ENCODE measurements around the gene EPB41L3.
"Not testable (repeated sequence)": the region's sequence is repeated elsewhere in the genome, so short reads cannot be mapped to it uniquely, and the experiment has no call there.

Gene EPB41L3

GRCh38 chr18:5530629-5531178, 13.1 kb downstream of the EPB41L3 start:
- no peak for DNase-seq

DNA sequence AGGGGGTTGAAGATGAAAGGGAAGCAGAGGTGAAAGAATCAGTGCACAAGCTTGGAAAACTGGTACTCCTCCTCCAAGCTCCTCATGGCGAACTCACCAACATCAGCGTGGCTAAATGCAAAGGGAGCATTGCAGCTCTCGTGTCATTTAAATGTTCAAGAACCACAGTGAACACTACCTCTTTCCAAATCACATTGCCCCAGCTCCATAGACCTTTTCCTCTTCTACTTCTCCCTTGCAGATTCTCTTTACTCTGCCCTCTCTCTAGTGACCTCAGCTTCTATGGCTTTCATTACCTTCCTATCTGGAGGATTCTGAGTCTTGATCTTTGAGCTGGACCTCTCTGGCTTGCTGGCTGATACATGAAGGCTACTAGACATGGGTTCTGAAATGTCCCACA, 14.3 kb downstream of the EPB41L3 start:
- DNase-seq = no peak

DNA sequence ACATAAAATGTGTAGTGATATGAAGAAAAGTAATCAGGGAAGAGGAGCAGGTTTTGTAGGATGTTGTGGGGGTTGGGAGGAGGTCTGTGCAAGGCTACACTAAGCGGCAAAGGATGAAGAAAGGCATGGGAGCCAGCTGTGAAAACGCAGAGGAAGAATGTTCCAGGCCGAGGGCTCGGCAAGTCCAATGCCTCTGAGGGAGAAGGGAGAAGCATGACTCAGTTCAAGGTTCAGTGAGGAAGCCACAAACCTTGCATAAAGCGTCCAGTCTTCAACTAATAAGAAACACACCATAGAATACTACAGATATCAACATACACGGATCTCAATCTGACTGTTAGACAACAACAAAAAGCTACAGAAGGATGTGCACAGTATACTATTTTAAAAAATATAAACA, 16.2 kb downstream of the EPB41L3 start:
- no peak for DNase-seq

- DNase-seq = no peak
These were observed 19.1 kb downstream of the EPB41L3 start for GRCh38 chr18:5524660-5525059.

DNA sequence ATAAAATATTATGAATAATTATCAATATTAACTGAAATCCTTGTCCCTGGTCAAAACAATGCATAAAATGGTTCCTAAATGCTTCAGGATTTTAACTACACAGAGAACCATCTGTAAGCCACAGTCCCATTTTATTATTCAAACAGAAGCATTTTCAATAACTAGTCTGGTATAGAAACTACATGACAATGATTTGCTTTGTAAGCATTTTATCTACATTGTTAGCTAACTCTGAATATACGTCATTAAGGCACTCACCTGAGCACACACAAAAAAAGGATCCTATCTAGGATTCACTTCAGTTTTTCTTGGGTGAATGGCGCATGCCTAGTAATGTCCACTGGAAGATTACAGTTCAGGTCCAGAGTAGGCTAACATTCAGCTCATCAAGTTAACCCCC, 22.8 kb downstream of the EPB41L3 start:
- DNase-seq = no peak

- no peak for DNase-seq
These were observed 23.3 kb downstream of the EPB41L3 start for GRCh38 chr18:5520464-5520863.

GRCh38 chr18:5519448-5520298, 24.1 kb downstream of the EPB41L3 start:
- DNase-seq = no peak

GRCh38 chr18:5518899-5519371, 24.9 kb downstream of the EPB41L3 start:
- DNase-seq = no peak

- no peak for DNase-seq
These were observed 25.5 kb downstream of the EPB41L3 start for GRCh38 chr18:5518179-5518770.

- no peak for DNase-seq
These were observed 27.0 kb downstream of the EPB41L3 start for GRCh38 chr18:5516841-5517240.

- DNase-seq = no peak
These were observed 28.6 kb downstream of the EPB41L3 start for GRCh38 chr18:5515011-5515784.

DNA sequence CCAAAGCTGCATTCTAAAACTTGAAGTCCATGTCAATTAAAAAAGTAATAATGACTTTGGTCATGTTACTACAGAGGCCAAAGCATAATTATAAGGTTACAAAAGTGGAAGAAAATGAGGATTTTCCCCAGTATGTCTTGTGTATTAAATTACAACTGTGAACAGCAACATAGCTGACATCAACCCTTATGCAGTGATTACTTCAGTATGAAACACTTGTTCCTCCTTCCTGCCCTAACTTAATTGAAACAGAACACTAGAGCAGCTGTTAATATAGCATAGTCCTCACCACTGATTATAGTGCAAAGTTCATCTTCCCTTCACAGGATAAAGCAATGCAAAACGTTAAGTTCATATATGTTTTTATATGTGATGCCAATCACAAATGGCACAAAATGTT, 29.9 kb downstream of the EPB41L3 start:
- no peak for DNase-seq

DNA sequence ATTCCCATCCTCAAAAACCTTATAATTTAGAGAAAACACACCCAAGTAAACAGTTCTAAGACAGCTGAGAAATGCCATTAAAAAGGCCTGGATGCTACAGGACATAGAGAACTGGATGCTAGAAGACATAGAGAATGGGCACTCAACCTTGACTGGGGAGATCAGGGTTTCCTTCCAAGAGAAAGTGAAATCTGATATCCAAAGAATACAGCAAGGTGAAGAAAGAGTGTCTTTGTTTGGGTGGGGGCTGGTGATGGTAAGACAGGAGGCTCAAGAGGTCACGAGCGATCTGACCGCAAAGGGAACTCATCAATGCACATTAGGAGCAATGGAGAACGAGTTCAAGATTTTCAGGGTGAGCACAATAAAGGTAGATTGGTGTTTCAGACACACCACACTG, 31.6 kb downstream of the EPB41L3 start:
- no peak for DNase-seq

DNA sequence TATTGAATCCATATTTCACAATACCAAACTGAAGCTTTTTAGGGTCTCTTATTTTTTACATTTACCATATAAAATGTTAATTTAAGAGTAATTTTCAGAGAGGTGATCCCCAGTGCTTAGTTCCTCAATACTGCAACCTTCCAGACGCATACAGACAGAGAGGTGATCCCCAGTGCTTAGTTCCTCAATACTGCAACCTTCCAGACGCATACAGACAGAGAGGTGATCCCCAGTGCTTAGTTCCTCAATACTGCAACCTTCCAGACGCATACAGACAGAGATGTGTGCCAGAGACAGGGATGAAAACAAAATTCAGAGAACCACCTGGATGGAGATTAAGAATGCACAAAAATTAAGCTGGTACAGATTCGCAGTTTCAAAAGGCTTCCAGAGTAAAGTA, 32.3 kb downstream of the EPB41L3 start:
- not testable (repeated sequence) for DNase-seq

DNA sequence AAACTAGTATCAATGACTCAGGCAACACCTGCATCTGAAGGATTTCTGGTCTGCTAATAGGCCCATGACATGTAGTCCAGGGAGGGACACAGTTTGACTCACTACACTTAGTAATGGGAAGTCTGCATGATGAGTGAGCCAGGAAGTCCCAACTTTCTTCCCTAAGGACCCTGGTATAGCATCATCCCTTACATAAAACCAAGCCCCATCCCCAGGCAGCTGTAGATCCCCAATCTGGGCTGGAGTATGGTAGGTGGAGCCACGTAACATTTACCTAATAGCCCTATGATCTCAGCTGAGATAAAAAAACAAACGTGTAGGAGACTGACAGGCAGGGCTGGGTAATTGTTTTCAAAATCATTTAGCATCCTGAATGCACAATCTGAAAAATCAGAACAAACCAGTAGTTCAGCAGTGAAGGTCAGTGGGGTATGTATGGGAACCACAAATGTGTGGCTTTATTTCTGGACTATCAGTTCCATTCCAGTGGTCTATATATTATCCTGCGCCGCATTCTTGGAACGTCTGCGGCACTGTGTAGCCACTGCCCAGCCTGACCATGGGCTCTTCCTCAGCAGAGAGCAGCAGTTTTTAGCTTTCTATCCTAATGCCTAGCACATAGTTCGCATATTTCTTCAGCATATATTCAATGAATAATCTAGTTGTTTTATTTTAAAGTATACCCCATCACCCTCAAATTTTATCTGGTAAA, 33.5 kb downstream of the EPB41L3 start:
- no peak for DNase-seq

DNA sequence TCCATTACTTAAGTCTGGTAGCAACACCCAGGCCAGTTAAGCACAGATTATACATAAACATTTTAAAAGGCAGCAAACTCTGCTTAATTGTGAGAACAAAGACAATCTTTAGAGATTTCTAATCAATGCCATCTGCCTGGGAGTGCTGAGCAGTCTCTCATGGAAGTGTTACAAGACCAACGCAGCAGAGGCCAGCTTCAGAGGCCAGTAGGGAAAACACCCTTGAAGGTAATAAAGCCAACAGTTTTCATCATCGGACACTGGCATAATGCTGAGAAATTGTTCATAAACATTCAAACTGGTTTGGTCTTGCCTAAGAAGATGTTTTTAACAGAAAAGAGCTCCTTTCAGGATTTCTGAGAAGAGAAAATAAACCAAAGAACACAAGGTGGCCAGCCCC, 35.0 kb downstream of the EPB41L3 start:
- no peak for DNase-seq

DNA sequence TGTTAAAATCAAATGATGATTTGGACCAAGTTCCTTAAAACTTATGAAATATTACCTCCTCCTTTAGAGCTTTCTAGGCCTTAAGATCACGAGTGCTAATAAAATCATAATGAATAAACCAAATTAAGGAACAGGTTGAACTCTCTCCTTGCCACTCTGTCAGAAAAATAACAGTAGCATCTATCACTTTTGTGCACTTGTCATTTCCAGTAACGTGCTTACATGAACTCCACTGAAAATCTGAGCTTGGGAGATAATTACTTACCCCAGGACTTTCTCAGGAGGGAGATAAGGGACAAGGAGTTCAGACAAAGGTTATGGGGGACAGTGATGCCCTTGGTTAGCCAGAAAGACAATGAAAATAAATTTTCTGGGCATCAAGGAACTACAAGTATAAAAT, 36.0 kb downstream of the EPB41L3 start:
- DNase-seq = no peak

- DNase-seq = no peak
These were observed 37.6 kb downstream of the EPB41L3 start for GRCh38 chr18:5506174-5506573.

DNA sequence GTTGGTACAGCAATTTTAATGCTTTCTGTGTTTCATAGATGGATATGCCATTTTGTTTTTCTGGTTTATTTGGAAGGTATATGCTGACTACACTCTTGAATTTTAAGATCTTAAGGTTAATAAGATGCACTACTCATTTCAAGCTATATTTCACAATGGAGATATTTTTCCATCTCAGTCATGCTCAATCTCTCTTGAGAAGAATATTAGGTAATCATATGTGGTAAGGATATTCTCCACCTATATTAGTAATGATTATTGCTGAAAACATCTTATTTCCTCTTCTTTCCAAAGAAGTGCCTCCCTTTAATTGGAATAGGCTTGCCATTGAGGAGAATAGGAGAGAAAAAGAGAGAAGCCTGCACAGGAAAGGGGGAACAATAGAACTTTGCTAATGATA, 40.1 kb downstream of the EPB41L3 start:
- no peak for DNase-seq

GRCh38 chr18:5500158-5500939, 43.4 kb downstream of the EPB41L3 start:
- no peak for DNase-seq

DNA sequence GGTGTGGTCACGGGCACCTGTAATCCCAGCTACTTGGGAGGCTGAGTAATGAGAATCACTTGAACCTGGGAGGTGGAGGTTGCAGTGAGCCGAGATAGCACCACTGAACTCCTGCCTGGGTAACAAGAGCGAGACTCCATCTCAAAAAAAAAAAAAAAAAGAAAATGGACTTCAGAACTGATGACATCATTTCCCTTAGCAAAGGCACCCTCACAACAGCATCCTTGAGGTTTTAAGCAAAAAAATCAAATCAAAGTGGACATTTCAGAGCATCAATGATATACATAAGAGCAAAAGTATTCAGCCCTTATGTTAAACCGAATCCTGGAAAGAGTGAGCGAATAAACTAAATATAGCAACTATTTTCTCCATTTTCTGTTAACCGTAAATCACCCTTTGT, 45.3 kb downstream of the EPB41L3 start:
- no peak for DNase-seq

DNA sequence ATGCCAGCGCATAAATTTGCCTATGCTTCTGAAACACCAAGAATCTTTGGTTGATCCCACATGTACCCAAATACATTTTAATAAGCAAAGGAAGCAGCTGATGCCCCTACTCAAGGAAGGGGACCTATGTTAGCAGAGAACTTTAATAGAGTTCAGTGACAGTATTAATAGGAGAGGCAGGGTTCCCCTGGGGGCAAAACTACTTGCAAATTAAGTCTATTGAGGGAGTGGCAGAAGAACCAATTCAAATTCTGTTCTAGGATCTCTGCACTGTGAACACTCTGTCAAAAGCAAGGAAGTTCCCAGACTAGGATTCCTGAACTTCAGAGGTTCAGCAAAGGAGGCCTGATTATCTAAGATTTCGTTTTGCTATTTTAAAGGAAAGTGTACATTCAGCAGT, 47.5 kb downstream of the EPB41L3 start:
- DNase-seq = no peak

Data from T-helper 2 cell (primary cell).